HG03135 (cell line): Measurements from ENCODE around the gene NRCAM.
A peak's percentile ranks its signal among the peaks of the same experiment; 100 is the strongest.

Experiments
- ATAC-seq: cut with Tn5 transposase; IDR thresholded peaks from one replicate; pipeline ENCODE4 v1.9.1; 2021; ENCODE audit warnings: mild to moderate bottlenecking, moderate library complexity; ENCODE audit not compliant: unreplicated experiment

NRCAM gene

DNA sequence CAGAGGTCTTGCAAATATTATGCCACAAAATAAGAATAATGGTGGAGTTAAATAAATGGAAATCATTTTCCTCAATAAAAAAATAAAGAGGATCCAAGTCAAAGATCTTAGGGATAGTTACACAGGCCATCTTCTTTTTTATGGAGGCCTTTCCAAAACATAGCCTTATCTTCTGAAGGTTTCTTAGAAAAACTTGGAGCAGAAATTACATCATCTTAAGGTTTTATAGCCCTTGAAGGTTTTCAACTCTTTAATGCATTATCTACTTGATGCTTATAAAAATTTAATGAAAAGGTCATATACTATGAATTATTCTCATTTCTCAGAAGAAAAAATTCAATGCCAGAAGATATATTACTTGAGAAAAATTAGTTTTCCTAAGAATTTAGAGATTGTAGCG, 231.8 kb downstream of the NRCAM start:
- no peak for ATAC-seq

GRCh38 chr7:108222236-108222892, 233.9 kb downstream of the NRCAM start:
- ATAC-seq, result no peak

GRCh38 chr7:108211382-108212201, 244.6 kb downstream of the NRCAM start:
- peak; percentile 71 for ATAC-seq

DNA sequence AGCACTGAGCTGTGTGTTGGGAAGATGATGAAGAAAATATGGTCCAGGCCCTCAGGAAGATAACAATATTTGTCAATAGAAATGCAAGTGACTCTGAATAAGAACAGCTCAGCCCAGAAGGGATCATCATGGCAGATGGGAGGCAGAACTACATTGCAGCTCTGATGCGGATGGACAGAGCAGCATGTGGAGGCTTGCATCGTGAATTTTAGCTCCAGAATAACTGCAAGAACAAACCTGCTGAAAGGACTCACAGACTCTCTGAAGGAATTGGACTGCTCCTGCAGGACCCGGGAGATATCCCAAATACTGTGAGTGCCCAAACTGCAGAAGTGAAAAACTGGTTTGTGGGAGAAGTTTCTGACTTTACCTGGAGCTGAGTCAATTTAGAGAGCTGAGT, 245.4 kb downstream of the NRCAM start:
- ATAC-seq, result no peak

GRCh38 chr7:108205311-108205710, 250.9 kb downstream of the NRCAM start:
- no peak for ATAC-seq

- no peak for ATAC-seq
Measured at GRCh38 chr7:108204281-108204796, 251.9 kb downstream of the NRCAM start.

DNA sequence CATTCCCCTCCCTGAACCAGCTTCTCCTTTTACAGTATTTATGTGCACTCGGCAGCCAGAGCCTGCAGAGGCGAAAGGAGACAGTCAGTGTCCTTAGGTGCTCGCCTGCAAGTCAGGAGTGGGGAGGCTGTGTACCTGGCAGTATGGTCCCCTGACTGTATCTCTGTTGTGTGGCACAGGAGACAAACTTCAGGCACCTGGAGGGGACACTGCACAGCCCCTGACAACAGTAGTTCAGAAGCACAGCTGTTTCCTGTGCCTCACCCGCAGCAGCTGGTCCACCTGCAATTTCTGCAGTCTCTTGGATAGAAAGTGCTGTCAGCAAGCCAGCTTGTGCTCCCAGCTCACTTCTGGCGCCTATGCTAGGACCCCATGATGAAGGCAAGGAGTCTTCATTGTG, 252.7 kb downstream of the NRCAM start:
- peak; percentile 85 for ATAC-seq

GRCh38 chr7:108202743-108203142, 253.5 kb downstream of the NRCAM start:
- ATAC-seq, result no peak

DNA sequence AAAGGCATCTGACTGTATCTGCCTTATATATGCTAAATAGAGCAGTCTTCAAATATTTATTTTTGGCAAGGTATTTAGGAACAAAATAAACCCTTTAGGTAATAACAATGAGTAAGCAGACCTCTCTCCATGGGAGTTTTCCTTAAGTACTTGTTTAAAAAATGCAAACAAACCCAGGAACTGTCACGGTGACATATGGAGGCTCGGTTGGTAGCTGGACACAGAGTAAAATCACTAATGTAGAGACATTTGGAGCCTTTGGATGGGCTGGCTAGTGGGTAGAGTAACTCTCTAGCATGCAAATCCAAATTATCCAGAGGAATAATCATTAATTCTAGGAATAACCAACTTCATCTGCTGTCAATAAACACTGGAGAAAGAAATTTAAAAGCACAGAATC, 254.5 kb downstream of the NRCAM start:
- ATAC-seq, result no peak

GRCh38 chr7:108200326-108200725, 255.9 kb downstream of the NRCAM start:
- no peak for ATAC-seq

GRCh38 chr7:108197371-108198091, 258.7 kb downstream of the NRCAM start:
- ATAC-seq, result no peak

DNA sequence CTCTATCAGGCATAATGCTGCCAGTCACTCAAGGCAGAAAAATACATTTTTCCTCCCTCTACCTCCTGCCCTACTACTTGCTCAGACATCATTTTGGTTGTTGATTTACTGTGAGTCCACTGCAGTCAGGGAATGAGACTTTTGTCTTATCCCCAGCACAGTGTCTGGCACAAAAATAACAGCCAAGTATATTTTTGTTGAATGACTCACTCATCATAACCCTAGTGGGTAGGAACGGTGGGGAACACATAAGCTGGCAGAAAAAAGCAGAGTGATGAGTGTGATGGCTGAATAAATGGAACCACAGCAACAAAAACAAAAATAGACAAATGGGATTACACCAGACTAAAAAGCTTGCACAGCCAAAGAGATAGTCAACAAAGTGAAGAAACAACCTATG, 260.2 kb downstream of the NRCAM start:
- no peak for ATAC-seq

DNA sequence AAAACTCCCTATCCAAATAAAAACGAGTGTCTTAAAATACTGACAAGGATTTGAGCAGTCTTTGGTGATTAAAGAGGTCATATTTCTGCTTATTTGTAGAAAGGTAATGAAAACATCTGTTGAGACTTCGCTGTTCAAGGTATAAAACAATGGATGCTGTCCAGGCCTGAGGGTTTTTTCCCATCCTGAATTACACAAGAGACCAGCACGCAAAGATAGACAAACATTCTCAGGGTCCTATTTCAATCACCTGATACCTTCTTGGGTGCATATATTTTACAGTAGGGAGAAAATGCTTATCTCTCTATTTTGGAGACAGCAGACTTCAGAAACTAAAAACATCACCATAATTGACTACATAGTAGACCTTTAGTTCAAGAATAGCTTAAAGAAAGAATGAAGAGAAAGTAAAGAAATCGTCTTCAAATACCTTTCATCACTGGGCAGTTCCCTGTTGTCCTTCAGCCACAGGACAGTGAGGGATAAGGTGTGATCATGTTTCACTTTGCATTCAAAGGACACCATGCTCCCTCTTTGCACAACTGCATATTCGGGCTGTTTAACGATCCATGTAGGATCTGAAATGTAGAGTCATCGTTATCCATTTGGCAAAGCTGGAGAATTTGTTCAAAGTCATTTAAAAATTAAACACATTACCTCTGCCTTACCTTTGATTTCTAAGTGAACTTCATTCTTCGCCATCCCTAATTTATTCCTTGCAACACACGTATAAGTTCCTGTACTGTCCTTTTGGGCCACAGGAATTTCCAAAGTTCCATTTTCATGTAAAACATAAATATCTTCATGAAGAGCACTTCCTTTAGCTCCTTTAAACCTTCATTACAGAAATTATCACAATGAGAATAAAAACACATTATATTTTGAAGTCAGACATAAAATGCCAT, 262.4 kb downstream of the NRCAM start:
- ATAC-seq, result no peak

GRCh38 chr7:108190891-108191290, 265.3 kb downstream of the NRCAM start:
- no peak for ATAC-seq

DNA sequence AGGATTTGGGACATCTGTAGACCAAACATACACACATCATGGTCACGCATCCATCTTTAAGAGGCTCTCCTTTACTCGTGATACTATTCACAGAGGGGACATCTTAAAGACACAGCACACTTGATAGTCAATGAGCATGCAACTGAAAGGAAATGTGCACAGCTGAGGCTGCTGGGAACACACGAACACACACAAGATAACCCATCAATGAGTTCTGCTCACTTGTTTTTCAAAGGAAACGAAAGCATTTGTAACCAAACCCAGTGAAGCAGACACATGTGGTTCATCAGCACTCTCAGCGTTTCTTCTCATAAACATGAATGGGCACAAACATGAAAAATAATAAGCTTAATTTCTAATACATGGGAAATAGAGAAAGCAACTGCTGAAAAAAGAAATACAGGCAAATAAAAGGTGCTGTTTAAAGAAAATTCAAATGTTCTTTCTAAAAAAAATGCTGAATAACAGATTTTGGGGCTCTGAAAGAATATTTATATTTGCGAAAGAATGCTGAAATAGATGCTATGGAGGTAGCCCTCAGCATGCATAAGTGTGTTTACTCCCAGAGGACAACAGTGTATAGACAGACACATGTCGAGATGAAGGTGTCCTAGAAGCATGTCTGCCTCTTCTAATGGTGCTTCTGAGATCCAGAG, 266.4 kb downstream of the NRCAM start:
- peak; percentile 92 for ATAC-seq

- ATAC-seq, result no peak
Measured at GRCh38 chr7:108188724-108189123, 267.5 kb downstream of the NRCAM start.

DNA sequence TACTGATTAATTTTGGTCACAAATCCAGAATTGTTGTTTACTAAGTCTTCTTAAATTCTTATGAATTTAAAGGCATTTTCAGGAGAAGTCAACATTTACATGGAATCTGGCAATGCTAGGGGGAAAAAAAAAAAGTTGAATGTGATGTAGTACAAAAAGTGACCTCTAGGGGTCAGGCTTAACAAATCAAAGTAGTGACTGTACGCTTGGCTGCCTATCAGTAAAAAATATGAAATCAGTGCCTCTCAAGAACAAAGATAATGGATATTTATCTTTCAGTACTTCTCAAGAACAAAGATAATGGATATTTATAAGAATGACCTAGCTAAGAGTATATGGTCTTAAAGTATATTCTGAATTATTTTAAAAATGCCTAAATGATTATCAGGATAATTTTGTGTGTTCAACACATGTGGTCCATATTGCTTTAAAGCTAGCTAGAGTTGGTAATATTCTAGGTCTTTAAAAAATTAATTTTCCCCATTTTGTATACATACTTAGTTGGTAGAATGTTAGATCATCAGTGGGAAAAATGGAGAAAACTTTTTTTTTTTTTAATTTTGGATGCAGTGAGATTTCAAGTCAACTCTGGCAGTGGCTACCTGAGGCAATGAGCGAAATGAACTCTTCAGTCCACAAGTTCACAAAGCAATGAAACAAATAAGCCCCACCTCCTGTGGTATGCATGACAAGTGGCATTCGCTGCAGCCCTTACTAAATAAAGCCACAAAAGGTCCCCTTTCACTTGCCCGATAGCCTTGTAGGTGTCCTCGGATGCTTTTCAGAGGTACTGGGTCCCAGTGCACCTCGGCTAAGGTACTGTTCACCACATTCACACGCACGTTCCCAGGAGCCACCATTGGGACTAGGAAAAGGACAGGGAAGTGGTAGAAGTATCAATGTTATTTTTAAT, 274.9 kb downstream of the NRCAM start:
- no peak for ATAC-seq

DNA sequence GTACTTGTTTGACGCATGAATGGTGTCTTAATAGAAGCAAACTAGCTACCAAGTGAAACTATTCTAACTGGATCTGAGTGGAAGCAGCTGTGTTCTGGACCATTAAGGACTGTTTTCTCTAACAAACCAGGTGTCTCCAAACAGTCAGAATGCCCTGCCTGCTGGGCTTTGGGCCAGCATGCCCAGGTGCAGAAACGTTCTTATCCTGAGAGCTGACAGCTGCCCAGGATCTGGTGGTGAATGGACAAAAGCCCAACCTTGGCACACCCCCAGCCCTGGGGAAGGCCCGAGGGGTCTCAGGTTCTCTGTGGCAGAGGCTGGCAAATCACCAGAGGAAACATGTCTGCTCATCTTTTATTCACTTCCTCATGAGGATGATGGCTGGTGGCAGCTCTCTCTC, 277.8 kb downstream of the NRCAM start:
- no peak for ATAC-seq

- no peak for ATAC-seq
Measured at GRCh38 chr7:108171164-108171563, 285.1 kb downstream of the NRCAM start.
